ENCODE data around the gene GSTA5. TPM values are rescaled to one million over a fixed set of nuclear protein-coding genes. Genes with fewer than 3 reads are reported as not detected.
A peak's percentile ranks its signal among the peaks of the same experiment; 100 is the strongest.
"Not testable (repeated sequence)": the region's sequence is repeated elsewhere in the genome, so short reads cannot be mapped to it uniquely, and the experiment has no call there.

GSTA5 gene
- not detected for polyA plus RNA-seq (ENCODE audit: insufficient read length in 12 of 12)
- long read RNA-seq, donor 1 = 0 reads
- long read RNA-seq, donor 2 = 0 reads
- long read RNA-seq, donor 3 = 0 reads
- long read RNA-seq, donor 4 = 0 reads
- long read RNA-seq, donor 5 = 0 reads
- long read RNA-seq, donor 6 = 0 reads
- long read RNA-seq, donor 7 = 0 reads
- long read RNA-seq, donor 8 = 0 reads
- long read RNA-seq, donor 9 = 0 reads
- long read RNA-seq, donor 10 = 0 reads
- long read RNA-seq, donor 11 = 0 reads

GRCh38 chr6:52840763-52841585, at the start of gene GSTA5:
Gene GSTA5 (minus strand): TSS chr6:52840813.
- DNase-seq = no peak

- DNase-seq = no peak
Measured at GRCh38 chr6:52890018-52890417, 49.4 kb upstream of the GSTA5 start.

GRCh38 chr6:52887910-52888524, 47.4 kb upstream of the GSTA5 start:
- DNase-seq = no peak

- DNase-seq = peak; percentile 64
Measured at GRCh38 chr6:52881996-52882841, 41.6 kb upstream of the GSTA5 start.

DNA sequence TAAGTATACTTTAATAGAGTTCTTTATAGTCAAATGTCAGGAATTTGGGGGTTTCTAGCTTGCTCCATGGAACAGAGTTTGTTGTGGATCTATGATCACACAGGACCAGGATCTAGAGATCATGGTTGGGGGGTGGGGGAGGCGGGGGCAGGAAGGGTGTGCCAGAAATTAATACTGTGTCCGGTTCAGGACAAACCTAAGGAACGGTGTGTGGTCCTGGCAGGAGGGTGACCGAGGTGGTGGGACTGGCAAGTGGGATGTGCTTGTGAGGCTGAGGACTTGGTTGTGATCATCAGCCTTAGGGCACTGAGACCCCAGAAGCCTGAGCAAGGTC, 41.0 kb upstream of the GSTA5 start:
- no peak for DNase-seq

GRCh38 chr6:52877786-52878185, 37.2 kb upstream of the GSTA5 start:
- no peak for DNase-seq

DNA sequence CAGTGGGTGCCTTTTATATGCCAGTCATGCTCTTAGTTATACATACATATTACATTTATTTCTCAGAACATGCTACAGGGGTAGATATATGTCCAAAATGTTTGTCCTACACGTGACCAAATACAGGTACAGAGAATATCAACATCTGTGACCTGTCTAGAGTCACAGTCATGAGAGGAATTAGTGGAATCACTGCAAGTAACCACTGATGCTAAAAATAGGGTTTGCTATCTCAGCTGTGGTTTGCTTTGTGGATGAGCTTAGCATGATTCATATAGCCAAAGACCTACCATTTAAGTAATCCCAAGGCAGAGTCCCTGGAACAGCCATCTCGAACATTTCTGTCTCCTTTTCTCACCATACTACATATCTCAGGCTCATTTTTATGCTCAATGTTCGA, 36.6 kb upstream of the GSTA5 start:
- no peak for DNase-seq

DNA sequence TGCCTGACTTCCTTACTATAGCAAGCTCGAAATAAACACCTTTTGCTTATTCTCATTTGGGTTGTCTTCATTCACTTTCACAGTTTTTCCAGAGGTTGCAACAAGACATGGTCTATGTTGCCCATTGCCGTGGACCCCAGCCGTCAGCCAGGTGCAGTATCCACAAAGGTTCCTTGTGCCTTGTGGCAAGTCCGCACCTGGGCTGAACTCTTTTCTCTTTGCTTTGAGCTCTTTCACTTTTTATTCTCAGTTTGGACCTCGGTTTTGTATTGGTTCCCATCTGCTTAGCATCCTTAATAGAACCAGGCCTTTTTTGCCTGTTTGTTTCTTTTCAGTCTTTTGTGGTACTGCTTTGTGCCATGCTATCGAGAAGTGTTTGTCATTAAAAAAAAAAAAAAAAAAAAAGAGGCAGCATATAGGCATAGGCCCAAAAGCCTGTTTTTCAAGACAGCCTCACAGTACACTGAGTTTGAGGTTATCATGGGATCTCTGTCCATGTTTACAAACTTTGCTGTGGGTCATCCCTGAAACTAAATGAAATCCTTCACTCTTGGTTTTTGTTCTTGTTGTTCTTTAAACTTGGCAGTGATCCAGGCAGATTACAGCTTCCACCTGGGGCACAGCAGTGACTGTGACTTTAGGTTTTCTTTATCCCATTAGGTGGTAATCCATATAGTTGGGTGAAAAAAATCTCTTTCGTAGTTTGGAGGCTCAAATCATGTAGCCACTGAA, 35.6 kb upstream of the GSTA5 start:
- DNase-seq = no peak

DNA sequence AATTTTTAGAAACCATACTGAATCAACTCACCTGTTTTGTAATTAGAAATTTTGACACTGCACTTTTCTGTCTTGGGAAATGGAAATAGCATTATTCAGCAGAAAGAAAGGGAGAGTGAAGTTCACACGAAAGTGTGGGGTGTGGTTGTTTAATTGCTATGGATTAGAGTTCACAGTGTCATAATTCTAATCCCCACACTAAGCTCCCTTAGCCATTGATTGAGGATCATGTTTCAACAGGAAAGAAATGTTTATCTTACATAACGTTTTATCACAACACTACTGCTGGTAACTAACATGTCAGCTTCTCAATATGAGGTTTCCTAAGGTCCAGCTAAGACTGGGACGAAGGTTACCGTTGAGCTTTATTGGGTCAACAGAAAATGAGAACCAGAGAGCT, 31.4 kb upstream of the GSTA5 start:
- DNase-seq = no peak

DNA sequence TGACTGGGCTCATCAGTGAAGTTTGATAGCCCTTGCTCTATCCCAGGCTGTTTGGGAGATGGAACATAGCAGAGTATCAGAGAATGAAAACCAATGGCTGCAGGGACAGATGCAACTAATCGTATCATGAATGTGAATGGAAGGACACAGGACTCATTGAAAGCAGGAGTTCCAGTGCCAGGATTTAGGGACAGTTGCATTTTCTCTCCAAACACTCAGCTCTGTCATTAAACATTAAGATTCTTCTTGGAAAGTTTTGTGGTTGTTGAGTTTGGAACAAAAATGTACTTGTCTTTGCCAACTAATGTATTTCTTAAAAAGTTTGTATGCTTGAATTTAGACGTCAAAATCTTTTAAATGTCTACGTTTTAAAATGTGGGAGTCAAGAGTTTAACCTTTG, 31.0 kb upstream of the GSTA5 start:
- no peak for DNase-seq

DNA sequence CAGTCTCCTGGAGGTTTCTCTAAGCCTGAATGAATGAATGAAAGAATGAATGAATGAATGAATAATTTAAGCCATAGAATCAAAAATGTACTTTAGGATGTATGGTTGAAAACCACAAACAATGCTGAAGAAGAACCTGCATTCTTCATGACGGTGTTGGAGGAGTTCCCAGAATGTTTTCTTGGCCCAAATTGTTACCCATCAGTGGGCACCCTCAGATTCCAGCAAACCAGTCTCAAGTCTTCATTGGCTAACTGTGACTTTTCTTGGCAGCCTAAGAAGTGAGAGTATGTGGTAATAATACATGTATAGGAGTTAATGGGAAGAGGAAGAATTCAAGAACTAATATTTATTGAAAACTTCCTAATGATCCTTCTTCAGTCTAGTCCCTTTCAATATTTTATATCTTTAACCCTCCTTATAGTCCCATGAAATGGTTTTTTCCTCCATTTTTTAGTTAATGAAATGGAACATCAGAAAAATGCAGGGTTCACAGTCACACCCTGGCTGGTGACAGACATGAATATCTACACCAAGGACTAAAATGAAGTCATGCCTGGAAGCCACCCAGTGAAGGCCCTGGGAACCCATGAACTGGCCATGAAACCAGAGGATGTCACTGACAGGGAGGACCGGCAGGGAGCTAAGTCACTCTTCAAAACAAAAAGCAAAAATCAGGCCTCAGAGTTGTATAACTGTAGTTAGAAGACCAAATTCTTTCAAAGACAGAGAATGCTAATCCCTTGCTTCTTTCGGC, 29.9 kb upstream of the GSTA5 start:
- DNase-seq = not testable (repeated sequence)

GRCh38 chr6:52868899-52869298, 28.3 kb upstream of the GSTA5 start:
- not testable (repeated sequence) for DNase-seq

DNA sequence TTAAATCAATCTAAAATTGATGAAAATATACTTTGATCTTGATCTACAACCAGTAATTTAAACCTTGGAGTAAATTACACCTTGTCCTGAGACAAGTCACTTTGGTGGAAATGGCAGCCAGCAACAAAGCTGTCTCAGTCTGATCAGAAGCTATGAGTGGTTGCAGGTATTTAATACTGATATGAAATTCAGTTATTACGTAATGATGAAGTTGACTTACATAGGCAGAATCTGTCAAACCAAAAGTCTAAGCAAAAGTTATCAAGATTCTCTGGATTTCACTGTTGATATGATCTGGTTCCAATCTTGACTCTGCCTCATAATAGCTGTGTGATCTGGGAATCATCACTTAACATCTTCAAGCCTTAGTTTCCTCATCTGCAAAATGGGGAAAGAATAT, 27.6 kb upstream of the GSTA5 start:
- DNase-seq = no peak

GRCh38 chr6:52861151-52861550, 20.5 kb upstream of the GSTA5 start:
- DNase-seq = not testable (repeated sequence)

GRCh38 chr6:52858416-52858815, 17.8 kb upstream of the GSTA5 start:
- DNase-seq = no peak

DNA sequence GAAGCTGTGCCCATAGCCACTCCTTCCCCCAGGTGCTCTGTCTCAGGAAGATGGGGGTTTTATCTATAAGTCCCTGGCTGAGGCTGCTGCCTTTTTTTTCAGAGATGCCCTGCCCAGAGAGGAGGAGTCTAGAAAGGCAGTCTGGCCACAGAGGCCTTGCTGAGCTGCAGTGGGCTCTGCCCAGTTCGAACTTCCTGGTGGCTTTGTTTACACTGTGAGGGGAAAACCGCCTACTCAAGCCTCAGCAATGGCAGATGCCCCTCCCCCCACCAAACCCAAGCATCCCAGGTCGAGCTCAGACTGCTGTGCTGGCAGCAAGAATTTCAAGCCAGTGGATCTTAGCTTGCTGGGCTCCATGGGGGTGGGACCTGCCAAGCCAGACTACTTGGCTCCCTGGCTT, 15.5 kb upstream of the GSTA5 start:
- not testable (repeated sequence) for DNase-seq

DNA sequence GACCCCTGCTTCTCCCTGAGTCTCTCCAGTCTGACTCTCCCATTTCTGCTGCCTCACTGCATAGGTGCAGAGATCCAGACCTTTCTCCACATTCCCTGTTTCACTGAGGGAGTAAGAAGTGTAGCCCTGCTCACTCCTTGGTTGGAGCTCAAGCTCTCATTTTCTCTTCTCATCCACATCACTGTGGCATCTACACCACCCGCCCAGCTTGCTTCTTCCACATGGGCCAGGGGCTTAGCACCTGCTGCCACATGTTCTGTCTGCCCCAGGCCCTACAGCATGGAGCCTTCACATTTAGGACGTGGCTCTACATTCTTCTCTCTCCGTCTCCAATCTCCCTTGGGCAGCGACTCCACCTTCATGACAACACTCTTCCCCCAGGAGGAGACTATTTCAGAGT, 8.5 kb upstream of the GSTA5 start:
- no peak for DNase-seq

DNA sequence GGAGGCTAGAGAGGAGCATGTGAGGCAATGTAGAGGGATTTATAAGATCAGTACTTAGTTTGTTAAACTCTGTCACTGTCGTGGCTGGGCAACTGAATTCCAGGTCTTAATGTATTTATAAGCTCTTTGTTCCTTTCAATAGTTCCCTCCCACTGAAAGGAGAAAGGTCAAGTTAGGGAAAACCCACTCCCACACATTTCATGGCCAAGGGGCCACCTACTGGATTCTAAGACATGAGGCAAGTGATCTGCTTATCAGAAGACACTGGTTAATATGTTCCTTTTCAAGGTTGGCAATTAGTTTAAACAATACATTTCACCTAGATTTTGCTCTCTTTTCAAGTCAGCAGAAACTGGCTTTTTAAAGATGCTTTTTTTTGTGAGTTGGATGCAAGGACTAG, 5.4 kb upstream of the GSTA5 start:
- DNase-seq = no peak

DNA sequence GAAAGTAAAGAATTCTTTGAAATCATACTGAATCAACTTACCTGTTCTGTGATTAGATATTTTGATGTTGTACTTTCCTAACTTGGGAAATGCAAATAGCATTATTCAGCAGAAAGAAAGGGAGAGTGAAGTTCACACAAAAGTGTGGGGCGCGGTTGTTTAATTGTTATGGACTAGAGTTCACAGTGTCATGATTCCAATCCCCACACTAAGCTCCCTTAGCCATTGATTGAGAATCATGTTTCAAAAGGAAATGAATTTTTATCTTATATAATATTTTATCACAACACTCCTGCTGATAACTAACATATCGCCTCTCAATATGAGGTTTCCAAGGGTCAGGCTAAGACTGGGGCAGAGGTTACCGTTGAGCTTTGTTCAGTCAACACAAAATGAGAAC, 3.0 kb upstream of the GSTA5 start:
- no peak for DNase-seq

- DNase-seq = peak; percentile 21
Measured at GRCh38 chr6:52839124-52840055, 1.2 kb downstream of the GSTA5 start.
